GM18868 (cell line): ENCODE data around the gene SLC25A17.
"Not testable (repeated sequence)": the region's sequence is repeated elsewhere in the genome, so short reads cannot be mapped to it uniquely, and the experiment has no call there.

ENCODE experiments used
- ATAC-seq: cut with Tn5 transposase; IDR thresholded peaks from one replicate; pipeline ENCODE4 v1.9.1; 2021; ENCODE audit warnings: mild to moderate bottlenecking, moderate library complexity; ENCODE audit not compliant: unreplicated experiment

Gene SLC25A17

DNA sequence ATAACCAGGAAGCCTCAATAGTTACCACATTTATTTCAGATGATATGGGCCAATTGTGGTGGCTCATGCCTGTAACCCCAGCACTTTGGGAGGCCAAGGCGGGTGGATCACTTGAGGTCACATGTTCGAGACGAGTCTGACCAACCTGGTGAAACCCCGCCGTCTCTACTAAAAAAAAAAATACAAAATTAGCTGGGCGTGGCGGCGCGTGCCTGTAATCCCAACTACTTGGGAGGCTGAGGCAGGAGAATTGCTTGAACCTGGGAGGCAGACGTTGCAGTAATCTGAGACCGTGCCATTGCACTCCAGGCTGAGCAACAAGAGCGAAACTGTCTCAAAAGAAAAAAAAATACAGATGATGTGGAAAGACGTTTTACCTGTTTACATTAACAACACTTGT lies 60.3 kb downstream of the SLC25A17 start:
- ATAC-seq = not testable (repeated sequence)

- no peak for ATAC-seq
Measured at GRCh38 chr22:40758390-40758789, 60.8 kb downstream of the SLC25A17 start.

DNA sequence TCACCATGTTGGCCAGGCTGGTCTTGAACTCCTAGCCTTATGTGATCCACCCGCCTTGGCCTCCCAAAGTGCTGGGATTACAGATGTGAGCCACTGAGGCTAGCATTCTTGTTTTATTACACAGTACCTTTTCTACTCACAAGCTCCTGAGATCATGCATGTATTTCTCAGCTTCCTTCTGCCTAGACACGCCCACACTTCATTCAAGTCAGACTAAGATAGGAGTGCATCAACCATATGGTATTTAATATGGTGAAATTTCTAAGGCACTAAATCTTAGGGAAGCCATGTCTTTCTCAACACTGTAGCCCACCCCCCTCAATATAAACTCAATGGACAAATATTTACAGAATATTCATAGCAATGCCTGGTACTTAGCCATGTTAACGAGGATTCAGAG lies 62.1 kb downstream of the SLC25A17 start:
- no peak for ATAC-seq

- ATAC-seq = no peak
Measured at GRCh38 chr22:40753114-40753513, 66.0 kb downstream of the SLC25A17 start.

DNA sequence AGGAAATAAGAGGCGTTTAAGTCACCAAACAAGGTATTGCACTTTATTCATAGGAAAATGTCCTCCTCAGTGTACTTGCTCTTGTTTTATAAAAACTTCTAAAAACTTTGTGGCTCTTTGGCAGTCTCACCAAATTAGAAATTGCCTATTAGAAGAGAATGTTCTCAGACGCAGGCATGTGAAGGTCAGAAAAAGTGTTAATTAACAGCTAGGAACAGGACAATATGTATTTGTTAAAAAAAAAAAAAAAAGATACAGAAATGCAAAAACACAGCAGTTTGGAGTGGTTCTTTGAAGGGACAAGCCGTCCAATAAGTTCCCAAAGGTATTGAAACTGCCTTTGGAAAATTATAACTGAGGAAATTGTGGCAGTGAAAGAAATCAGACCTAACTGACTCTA lies 67.9 kb downstream of the SLC25A17 start:
- no peak for ATAC-seq

DNA sequence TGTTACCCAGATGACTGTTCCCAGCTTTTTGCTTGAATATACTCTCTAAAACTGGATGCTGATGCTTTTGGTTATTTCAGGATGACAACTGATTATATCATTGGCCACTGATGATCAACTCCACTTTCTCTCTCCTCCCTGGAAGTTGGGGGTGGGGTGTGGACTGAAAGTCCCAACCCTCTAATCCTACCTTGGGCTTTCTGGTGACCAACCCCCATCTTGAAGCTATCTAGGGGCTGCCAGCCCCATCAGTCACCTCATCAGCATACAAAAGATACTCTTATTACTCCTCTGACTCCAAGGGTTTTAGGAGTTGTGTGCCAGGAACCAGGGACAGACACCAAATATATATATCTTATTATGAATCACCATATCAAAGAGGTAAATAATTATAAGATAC lies 69.3 kb downstream of the SLC25A17 start:
- no peak for ATAC-seq

GRCh38 chr22:40748388-40749355 lies 70.5 kb downstream of the SLC25A17 start:
- no peak for ATAC-seq

GRCh38 chr22:40747361-40747760 lies 71.8 kb downstream of the SLC25A17 start:
- ATAC-seq = no peak

DNA sequence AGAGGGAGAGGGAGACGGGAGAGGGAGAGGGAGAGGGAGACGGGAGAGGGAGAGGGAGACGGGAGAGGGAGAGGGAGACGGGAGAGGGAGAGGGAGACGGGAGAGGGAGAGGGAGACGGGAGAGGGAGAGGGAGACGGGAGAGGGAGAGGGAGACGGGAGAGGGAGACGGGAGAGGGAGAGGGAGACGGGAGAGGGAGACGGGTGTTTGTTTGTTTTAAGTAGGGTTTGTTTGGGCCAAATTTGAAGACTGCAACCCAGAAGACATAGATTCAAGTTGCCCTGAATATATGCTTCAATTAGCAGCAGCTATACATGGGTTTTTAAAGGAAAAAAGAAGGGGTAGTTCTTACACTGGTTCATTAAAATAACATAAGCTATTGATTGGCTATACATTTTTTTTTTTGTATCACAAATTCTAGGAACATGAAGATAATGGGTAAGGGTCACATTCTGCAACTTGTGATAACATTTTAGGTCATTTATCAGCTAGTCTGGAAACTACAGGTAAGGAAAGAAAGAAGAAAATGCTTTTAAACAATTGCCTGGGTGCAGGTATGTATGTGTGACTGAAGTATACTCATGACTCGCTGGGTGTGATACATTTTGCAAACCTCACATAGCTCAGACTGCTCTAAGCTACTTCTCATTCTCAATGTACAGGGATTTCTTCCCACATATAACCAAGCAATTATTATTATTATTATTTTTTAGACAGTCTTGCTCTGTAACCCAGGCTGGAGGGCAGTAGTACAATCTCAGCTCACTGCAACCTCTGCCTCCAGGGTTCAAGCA lies 72.5 kb downstream of the SLC25A17 start:
- ATAC-seq = no peak

- no peak for ATAC-seq
Measured at GRCh38 chr22:40743768-40744167, 75.4 kb downstream of the SLC25A17 start.

- no peak for ATAC-seq
Measured at GRCh38 chr22:40741116-40741515, 78.0 kb downstream of the SLC25A17 start.

DNA sequence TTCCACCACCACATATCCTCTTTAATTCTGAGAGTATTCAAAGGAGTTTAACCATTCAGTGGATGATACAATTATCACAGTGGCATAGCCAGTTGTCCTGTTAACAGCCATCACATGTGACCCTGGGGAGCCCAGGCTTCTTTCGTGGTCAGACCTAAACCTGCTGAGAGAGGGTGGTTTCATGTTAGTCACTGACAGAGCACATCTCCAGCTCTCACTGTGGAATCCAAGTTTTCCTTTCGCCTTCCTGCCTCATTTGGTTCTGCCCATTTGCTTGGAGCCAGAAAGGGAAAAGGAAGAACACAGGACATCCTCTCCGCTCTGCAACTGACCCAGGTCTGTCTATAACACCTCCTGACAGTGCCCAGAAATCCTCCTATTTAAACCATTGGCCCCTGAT lies 79.4 kb downstream of the SLC25A17 start:
- ATAC-seq = no peak

DNA sequence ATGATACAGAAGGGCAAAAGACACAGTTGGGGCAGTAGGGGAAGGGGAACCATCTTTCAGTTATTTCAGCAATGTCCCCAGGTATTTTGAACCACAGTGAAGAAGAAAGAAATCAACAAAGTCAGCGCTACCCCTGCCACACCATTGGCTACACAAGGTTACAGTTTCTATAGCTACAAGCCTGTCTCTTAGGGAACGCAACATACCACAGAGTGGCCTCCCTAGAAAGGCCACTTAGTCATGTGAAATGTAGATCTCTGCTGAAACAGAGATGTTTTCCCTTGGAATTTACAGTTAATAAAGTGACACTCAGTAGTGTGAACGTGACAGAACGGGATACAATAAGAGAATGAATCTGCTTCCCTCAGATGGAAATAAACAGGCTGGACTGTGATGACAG lies 85.2 kb downstream of the SLC25A17 start:
- no peak for ATAC-seq

DNA sequence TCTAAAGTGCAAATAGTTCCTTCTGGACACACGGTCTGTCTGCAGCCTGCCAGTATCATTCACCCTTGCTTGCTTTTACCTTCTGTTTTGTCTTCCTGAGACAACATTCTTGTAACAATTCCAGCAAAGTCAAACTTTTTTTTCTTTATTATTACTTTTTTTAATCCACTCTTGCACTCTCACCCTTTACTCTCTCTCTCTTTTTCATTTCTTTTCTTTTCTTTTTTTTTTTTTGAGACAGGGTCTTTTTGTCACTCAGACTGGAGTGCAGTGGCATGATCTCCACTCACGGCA lies 86.2 kb downstream of the SLC25A17 start:
- ATAC-seq = no peak

- no peak for ATAC-seq
Measured at GRCh38 chr22:40729284-40729683, 89.9 kb downstream of the SLC25A17 start.

DNA sequence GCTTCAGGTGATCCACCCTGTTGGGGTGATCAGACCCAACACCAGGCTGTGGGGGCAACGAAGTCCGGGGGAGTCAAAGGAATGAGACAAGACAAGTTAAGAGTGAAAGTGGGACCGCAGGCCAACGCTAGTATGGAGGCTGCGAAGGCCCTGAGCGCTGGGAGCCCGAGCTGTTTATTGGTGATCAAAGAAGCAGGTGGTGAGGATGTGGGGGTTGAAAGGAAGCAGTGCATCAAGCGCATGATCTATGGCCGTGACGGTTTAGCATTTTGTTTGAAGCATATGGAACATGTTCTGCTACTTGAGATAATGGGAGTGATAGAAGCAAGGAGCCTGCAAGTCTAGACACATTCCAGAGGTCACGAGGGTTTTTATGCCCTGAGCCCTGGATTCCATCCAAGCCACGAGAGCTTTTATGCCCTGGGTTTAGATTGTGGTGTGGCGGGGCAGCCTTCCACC lies 90.4 kb downstream of the SLC25A17 start:
- no peak for ATAC-seq

- ATAC-seq = no peak
Measured at GRCh38 chr22:40727964-40728615, 91.1 kb downstream of the SLC25A17 start.

DNA sequence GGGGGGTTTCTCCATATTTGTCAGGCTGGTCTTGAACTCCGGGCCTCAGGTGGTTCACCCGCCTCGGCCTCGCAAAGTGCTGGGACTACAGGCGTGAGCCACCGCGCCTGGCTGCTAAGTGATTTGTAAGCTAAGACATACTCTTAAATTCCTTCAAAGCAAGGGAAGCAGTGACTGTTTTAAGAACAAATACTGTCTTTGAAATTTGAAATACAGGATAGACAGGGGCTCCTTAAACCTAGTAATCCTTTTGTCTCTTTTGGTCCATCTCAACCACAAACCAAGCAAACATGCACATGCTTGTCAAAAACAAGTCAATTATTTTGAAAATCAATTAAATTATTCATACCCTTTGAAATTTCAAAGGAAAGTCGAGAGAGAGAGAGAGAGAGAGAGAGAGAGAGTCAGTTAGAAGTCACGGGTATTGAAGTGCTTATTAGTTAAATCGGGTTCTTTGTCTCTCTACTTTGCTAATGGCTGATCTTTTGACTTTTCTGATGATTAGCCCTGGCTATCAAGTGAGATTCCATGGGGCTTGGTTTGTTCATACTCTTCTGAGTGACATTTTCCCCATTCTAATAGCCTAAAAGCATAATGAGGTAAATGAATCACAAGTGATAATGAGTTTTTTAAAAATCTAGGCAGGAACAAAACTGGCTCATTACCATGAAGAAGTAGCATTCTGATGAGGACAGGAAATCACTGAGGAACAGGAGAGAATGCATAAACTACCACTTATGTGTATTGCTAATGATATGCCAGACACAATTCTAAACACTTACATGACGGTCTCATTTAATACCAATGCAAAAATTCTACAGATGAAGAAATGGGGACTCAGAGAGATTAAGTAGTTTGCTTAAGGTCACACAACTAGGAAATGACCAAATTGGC lies 91.8 kb downstream of the SLC25A17 start:
- ATAC-seq = no peak

- ATAC-seq = no peak
Measured at GRCh38 chr22:40726514-40726913, 92.6 kb downstream of the SLC25A17 start.

DNA sequence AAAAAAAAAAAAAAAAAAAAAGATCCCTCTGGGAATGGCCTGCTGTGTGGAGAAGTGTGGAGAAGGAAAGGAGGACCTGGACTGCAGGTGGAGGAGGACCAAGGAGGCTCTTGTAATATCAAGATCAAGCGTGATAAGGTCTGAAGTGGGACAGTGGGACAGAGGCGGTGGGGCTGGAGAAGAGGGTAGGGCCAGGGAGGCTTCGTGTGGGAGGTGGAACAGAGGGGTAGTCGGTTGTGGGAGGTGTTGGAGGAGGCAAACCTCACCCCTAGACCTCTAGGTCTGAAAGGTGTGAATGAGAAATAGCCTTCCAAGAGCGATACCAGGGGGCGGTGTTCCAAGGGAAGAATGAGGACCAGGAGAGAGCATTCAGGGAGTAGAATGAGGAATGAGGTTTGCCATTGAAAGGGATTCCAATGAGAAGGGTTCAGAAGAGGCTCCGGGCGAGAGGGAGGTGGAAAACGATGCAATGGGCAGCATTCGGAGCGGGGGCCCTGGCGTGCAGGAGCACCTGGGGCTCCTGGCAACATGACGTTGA lies 95.7 kb downstream of the SLC25A17 start:
- no peak for ATAC-seq
